ENCODE measurements around the gene TMEM181.
"Not testable (repeated sequence)": the region's sequence is repeated elsewhere in the genome, so short reads cannot be mapped to it uniquely, and the experiment has no call there.

TMEM181 gene

GRCh38 chr6:158536891-158537798 lies 22.7 kb upstream of the TMEM181 start:
- no peak for DNase-seq (ENCODE audit: low read depth, low spot score)

- no peak for DNase-seq (ENCODE audit: low read depth, low spot score)
Observed at GRCh38 chr6:158538741-158539140, 21.1 kb upstream of the TMEM181 start.

GRCh38 chr6:158539413-158539812 lies 20.5 kb upstream of the TMEM181 start:
- DNase-seq (ENCODE audit: low read depth, low spot score): no peak

DNA sequence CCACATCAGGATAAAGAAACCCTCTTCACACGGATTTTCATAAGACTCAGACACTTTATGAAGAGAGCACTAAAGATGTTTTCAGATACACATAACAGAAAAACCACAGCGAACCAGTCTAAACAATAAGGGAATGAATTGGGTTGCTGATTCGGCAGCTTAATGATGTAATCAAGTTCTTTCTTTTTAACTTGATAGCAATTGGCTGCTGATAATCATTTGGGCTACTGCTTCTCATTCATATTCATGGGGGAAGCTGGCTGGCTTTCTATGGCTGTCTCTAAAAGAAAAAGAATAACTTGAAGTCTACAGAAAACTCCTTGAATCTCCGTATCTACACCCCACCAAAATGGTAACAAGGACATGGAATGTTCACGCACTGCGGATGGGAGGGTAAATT lies 20.0 kb upstream of the TMEM181 start:
- no peak for DNase-seq (ENCODE audit: low read depth, low spot score)

- DNase-seq (ENCODE audit: low read depth, low spot score): no peak
Observed at GRCh38 chr6:158543606-158544185, 16.2 kb upstream of the TMEM181 start.

DNA sequence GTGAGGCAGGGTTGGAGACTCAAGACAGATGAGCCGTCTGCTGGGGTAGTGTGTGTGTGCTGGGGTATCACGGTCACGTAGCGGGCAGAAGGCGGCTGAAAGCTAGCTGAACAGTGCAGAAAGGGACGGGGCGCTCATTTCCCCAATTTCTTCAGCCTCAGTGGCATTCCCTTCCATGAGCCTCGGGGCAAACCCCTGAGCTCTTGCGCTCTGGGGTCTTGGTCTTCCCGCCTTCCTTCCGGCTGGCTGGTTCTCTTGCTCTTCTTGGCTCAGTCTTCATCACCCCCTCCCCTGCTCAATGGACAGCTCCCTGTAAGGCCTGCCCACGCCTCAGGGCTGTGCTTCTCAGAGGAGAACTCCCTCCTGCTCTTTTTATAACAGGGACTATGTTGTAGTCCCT lies 15.5 kb upstream of the TMEM181 start:
- DNase-seq (ENCODE audit: low read depth, low spot score): no peak

- no peak for DNase-seq (ENCODE audit: low read depth, low spot score)
Observed at GRCh38 chr6:158545043-158545966, 14.6 kb upstream of the TMEM181 start.

GRCh38 chr6:158548418-158549161 lies 11.3 kb upstream of the TMEM181 start:
- DNase-seq (ENCODE audit: low read depth, low spot score): no peak

GRCh38 chr6:158552055-158552795 lies 7.7 kb upstream of the TMEM181 start:
- no peak for DNase-seq (ENCODE audit: low read depth, low spot score)

- no peak for DNase-seq (ENCODE audit: low read depth, low spot score)
Observed at GRCh38 chr6:158552796-158553138, 7.1 kb upstream of the TMEM181 start.

- DNase-seq (ENCODE audit: low read depth, low spot score): no peak
Observed at GRCh38 chr6:158554611-158555361, 5.1 kb upstream of the TMEM181 start.

- DNase-seq (ENCODE audit: low read depth, low spot score): no peak
Observed at GRCh38 chr6:158556113-158556512, 3.8 kb upstream of the TMEM181 start.

- not testable (repeated sequence) for DNase-seq (ENCODE audit: low read depth, low spot score)
Observed at GRCh38 chr6:158557110-158557509, 2.8 kb upstream of the TMEM181 start.

- no peak for DNase-seq (ENCODE audit: low read depth, low spot score)
Observed at GRCh38 chr6:158557927-158558326, 2.0 kb upstream of the TMEM181 start.

DNA sequence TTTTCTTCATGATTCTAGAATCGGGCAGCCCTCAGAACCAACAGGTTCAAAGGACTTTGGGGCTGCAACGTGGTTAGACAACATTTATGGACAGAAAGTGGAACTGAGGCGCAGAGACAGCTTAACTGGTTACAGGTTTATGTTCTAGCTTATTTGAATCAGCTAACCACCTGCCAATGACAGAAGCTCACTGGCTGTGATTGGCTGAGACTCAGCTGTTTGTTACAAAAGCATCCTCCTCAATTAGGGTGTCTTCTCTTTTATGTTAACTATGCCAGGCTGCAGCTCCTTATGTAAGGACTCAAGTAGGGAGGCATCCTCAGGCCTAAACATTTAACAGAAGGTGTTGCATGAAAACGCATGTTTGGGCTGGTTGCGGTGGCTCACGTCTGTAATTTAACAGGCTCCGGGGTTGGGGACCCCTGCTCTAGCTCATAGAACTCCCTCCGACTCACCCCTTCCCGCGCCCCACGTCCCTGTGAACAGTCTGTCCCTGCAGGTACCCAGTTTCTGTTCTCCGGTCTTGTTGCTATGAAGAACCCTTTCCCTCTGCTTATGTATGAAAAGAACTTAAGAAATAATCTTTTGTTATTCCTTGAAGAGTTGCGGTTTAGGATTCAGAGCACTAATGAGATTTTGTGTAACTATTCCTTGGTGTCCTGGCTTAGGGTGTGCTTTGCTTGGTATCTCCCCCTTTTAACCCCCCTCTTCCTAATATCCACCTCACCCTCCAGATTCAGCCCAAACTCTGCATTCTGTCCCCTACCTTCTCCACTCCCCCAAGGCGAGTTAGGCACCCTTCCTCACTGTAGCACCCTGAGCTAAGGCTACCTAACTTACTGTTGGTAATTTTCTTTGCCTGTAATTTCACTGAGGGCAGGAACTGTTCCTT lies 1.2 kb upstream of the TMEM181 start:
- DNase-seq (ENCODE audit: low read depth, low spot score): no peak

- DNase-seq (ENCODE audit: low read depth, low spot score): no peak
Observed at GRCh38 chr6:158559338-158559894, 475 bp upstream of the TMEM181 start.

DNA sequence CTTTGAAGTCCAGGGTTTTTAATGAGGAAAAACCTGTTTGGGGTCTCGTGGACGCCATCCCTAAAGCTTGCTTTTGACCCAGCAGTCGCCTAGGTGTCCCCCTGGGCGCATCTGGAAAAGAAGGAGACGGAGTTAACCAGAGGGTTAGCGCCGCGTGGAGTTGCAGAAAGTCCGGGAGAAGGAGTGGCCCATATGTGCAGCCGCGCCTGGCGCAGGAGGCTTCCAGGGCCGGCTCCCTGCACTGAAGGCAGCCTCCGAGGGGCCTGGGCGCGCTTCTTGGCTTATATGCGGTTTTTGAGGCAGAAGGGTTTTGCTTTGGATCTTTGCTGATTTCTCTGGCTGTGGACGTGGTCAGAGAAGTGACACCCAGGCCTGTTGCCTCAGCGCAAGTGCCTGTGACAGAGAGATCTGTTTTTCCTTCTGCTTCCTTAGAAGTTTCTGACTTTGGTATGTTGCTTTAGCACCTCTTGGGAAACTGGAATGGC lies 987 bp downstream of the TMEM181 start:
- DNase-seq (ENCODE audit: low read depth, low spot score): no peak

DNA sequence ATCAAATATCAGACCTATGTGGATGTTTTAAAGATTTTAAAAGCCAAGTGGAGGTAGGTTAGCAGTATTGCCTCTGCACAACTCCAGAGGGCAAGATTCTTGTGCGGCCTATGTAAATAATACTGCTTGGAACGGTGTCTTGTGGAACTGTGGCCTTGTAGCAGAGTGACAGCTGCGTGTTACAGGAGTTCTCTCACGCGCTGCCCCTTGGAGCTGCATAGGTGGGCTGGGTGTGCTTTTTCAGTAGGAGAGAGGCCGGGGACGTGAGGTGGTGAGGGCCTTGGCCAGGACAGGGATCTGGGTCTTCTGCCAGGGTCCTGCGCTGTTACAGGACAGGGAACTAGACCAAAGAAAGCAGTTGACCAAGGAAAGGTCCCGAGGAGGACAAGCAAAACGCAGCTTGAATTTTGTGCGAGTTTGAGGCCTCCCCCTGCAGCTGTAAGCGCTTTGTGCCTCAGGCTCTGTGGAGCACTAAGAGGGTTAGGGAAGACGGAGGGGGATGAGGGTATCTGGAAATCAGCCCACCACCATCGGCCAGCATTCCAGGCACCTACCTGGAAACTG lies 1.5 kb downstream of the TMEM181 start:
- DNase-seq (ENCODE audit: low read depth, low spot score): no peak

All from brain pericyte (primary cell).